Liver (tissue), 3 donors: ENCODE data around the gene PDP2.

Experiments
- FOXA1 ChIP-seq: IDR thresholded peaks from 2 replicates; pipeline ENCODE4 v1.6.1; 2016; ENCODE audit warnings: antibody characterized with exemption
- NR2F2 ChIP-seq: IDR thresholded peaks from 2 replicates; pipeline ENCODE4 v1.6.1; 2016; ENCODE audit warnings: antibody characterized with exemption
- RAD21 ChIP-seq, 2 donors: IDR thresholded peaks; 2 replicates each; pipeline ENCODE4 v1.6.1; 2016; ENCODE audit warnings: antibody characterized with exemption in 2 of 2, mild to moderate bottlenecking in 2 of 2
- SP1 ChIP-seq: IDR thresholded peaks from 2 replicates; pipeline ENCODE4 v1.6.1; 2018; ENCODE audit warnings: antibody characterized with exemption, mild to moderate bottlenecking
- TAF1 ChIP-seq: conservative IDR thresholded peaks from 2 replicates; pipeline ENCODE4 v1.6.1; 2016; ENCODE audit warnings: antibody characterized with exemption, mild to moderate bottlenecking
- YY1 ChIP-seq: IDR thresholded peaks from 2 replicates; pipeline ENCODE4 v1.6.1; 2016; ENCODE audit warnings: antibody characterized with exemption, mild to moderate bottlenecking
- TF ChIP-seq, protein P1 (sequence below): fragments of 150-350 bp; IDR thresholded peaks from 2 replicates; pipeline ENCODE4 v1.5.1; 2017; ENCODE audit warnings: improper control_type of control experiment, low read depth, low read length; ENCODE audit not compliant: missing input control
- TF ChIP-seq, protein P2 (sequence below): IDR thresholded peaks from 2 replicates; pipeline ENCODE4 v1.6.1; 2016; ENCODE audit warnings: antibody characterized with exemption
- donor health status: healthy.
- donor health status: healthy.

DNA sequence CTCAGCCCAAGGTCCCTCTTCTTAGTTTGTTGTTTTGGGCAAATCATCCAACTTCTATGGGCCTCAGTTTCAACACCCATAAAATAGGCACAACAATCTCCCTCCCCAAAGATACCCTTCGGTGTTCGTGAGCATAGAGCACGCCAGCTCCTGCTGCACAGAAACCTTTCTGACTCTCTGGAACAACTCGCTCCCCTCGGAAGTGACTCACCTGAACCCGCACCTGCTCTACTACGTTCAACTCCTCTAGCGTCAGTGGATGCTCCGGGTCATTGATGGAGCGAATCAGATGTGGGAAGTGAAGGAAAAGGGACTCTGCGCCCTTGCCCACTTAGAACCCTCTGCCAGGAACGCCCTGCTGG lies 53.4 kb downstream of the PDP2 start:
- TF ChIP-seq, protein P1, sequence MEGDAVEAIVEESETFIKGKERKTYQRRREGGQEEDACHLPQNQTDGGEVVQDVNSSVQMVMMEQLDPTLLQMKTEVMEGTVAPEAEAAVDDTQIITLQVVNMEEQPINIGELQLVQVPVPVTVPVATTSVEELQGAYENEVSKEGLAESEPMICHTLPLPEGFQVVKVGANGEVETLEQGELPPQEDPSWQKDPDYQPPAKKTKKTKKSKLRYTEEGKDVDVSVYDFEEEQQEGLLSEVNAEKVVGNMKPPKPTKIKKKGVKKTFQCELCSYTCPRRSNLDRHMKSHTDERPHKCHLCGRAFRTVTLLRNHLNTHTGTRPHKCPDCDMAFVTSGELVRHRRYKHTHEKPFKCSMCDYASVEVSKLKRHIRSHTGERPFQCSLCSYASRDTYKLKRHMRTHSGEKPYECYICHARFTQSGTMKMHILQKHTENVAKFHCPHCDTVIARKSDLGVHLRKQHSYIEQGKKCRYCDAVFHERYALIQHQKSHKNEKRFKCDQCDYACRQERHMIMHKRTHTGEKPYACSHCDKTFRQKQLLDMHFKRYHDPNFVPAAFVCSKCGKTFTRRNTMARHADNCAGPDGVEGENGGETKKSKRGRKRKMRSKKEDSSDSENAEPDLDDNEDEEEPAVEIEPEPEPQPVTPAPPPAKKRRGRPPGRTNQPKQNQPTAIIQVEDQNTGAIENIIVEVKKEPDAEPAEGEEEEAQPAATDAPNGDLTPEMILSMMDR = no peak
- TF ChIP-seq RAD21 (IDR thresholded peaks at IDR 0.05) (no peak), SP1 (no peak), YY1 (no peak), FOXA1 (no peak), TAF1 (no peak), NR2F2 (no peak)
- TF ChIP-seq, protein P2, sequence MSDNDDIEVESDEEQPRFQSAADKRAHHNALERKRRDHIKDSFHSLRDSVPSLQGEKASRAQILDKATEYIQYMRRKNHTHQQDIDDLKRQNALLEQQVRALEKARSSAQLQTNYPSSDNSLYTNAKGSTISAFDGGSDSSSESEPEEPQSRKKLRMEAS = no peak
